K562 (cell line): ENCODE data around the gene RNASET2. TPM values are rescaled to one million over a fixed set of nuclear protein-coding genes. Genes with fewer than 3 reads are reported as not detected.

Experiments used
- ATF1 ChIP-seq, 2 experiments: fragments of 450-650 bp in 1 of 2; IDR thresholded peaks; 2 replicates each; pipeline ENCODE4 v1.6.1; 2016; ENCODE audit warnings: missing compliant biosample characterization in 1 of 2, missing genetic modification characterization in 1 of 2
- CHAMP1 ChIP-seq: fragments of 450-650 bp; IDR thresholded peaks from 2 replicates; pipeline ENCODE4 v1.6.1; 2016; ENCODE audit warnings: mild to moderate bottlenecking
- DMBX1 ChIP-seq: fragments of 250-450 bp; sonication (Bioruptor Pico); IDR thresholded peaks from 2 replicates; pipeline ENCODE4 v1.8.0; 2022; ENCODE audit warnings: inconsistent platforms, mild to moderate bottlenecking, moderate library complexity, borderline replicate concordance
- ETS1 ChIP-seq: conservative IDR thresholded peaks from 2 replicates; pipeline ENCODE4 v1.6.1; 2011; ENCODE audit warnings: low read depth, mild to moderate bottlenecking, low read length; ENCODE audit not compliant: control insufficient read depth
- GTF2A2 ChIP-seq: IDR thresholded peaks from 2 replicates; pipeline ENCODE4 v1.6.1; 2016; ENCODE audit warnings: mild to moderate bottlenecking, missing genetic modification characterization, missing compliant biosample characterization
- HDAC1 ChIP-seq, 2 experiments: fragments of 450-650 bp; IDR thresholded peaks; 2 replicates each; pipeline ENCODE4 v1.6.1; 2016 to 2017; ENCODE audit warnings: inconsistent platforms in 1 of 2, mild to moderate bottlenecking in 1 of 2, moderate library complexity in 1 of 2
- HDAC3 ChIP-seq: fragments of 450-650 bp; IDR thresholded peaks from 2 replicates; pipeline ENCODE4 v1.6.1; 2018; ENCODE audit warnings: borderline replicate concordance, mild to moderate bottlenecking, moderate library complexity; ENCODE audit not compliant: partially characterized antibody
- HES1 ChIP-seq: fragments of 450-650 bp; IDR thresholded peaks from 2 replicates; pipeline ENCODE4 v1.6.1; 2016; ENCODE audit warnings: low read depth, mild to moderate bottlenecking, moderate library complexity
- KDM2B ChIP-seq: fragments of 250-450 bp; sonication (Bioruptor Pico); IDR thresholded peaks from 2 replicates; pipeline ENCODE4 v1.8.0; 2021; ENCODE audit warnings: mild to moderate bottlenecking, moderate library complexity
- MCM5 ChIP-seq: fragments of 450-650 bp; IDR thresholded peaks from 2 replicates; pipeline ENCODE4 v1.6.1; 2016; ENCODE audit warnings: low read depth
- MEIS2 ChIP-seq: fragments of 450-650 bp; IDR thresholded peaks from 2 replicates; pipeline ENCODE4 v1.6.1; 2014; ENCODE audit warnings: mild to moderate bottlenecking; ENCODE audit not compliant: partially characterized antibody
- MTA1 ChIP-seq: fragments of 450-650 bp; IDR thresholded peaks from 2 replicates; pipeline ENCODE4 v1.6.1; 2017; ENCODE audit warnings: borderline replicate concordance
- NCOA2 ChIP-seq, 2 experiments: fragments of 450-650 bp; IDR thresholded peaks; 2 replicates each; pipeline ENCODE4 v1.6.1; 2018; ENCODE audit warnings: mild to moderate bottlenecking in 2 of 2, moderate library complexity in 1 of 2; ENCODE audit not compliant: partially characterized antibody in 2 of 2
- NR4A1 ChIP-seq, 2 experiments: fragments of 250-450 bp in 1 of 2; fragments of 450-650 bp in 1 of 2; sonication (Bioruptor Pico) in 1 of 2; IDR thresholded peaks; 2 replicates each; pipeline versions ENCODE4 v1.4.0 to v1.6.1; 2016 to 2020; ENCODE audit warnings: mild to moderate bottlenecking in 2 of 2, missing compliant biosample characterization in 1 of 2, missing genetic modification characterization in 1 of 2, moderate library complexity in 1 of 2
- PTBP1 ChIP-seq: fragments of 200-400 bp; formaldehyde crosslinking; IDR thresholded peaks from 2 replicates; pipeline ENCODE4 v1.6.1; 2017; ENCODE audit warnings: low read depth, low read length
- SMARCA5 ChIP-seq: fragments of 450-650 bp; IDR thresholded peaks from 2 replicates; pipeline ENCODE4 v1.6.1; 2016
- SMARCE1 ChIP-seq: fragments of 450-650 bp; IDR thresholded peaks from 2 replicates; pipeline ENCODE4 v1.7.1; 2016; ENCODE audit warnings: mild to moderate bottlenecking
- SRF ChIP-seq, 2 experiments: fragments of 250-450, 450-650 bp in 1 of 2; sonication (Bioruptor Pico) in 1 of 2; sonication (generic) in 1 of 2; formaldehyde crosslinking; IDR thresholded peaks; 2 replicates each; pipeline versions ENCODE4 v1.5.0 to v1.5.1; 2020 to 2022; ENCODE audit warnings: mild to moderate bottlenecking in 1 of 2, missing genetic modification reagents in 1 of 2
- TCF15 ChIP-seq: fragments of 250-450 bp; sonication (Bioruptor Pico); IDR thresholded peaks from 2 replicates; pipeline ENCODE4 v1.8.0; 2022; ENCODE audit warnings: moderate library complexity, mild to moderate bottlenecking, inconsistent platforms
- WHSC1 ChIP-seq: IDR thresholded peaks from one replicate; pipeline ENCODE4 v1.6.1; 2012; ENCODE audit warnings: low read length, control low read depth, inconsistent platforms
- ZFPM2 ChIP-seq: fragments of 250-450 bp; sonication (Bioruptor Pico); IDR thresholded peaks from 2 replicates; pipeline ENCODE4 v1.5.1; 2022; ENCODE audit warnings: mild to moderate bottlenecking
- ZNF174 ChIP-seq: fragments of 250-450 bp; sonication (Bioruptor Pico); IDR thresholded peaks from 2 replicates; pipeline ENCODE4 v1.4.0; 2020; ENCODE audit warnings: mild to moderate bottlenecking
- ZNF311 ChIP-seq: fragments of 250-450 bp; sonication (Bioruptor Pico); IDR thresholded peaks from 2 replicates; pipeline ENCODE4 v1.4.0; 2020; ENCODE audit warnings: mild to moderate bottlenecking, moderate library complexity
- polyA plus RNA-seq, 8 experiments: library from polyadenylated mRNA; depleted of rRNA in 4 of 8; stranded (reverse) in 5 of 8; unstranded in 3 of 8; fragments of >200 nt; fragmentation: Nextera tagmentation in 2 of 8; fragmentation: Illumina TruSeq in 1 of 8; extraction: Ambion mirVana in 2 of 8; extraction: Trizol in 1 of 8; gene quantifications; 2 replicates each; pipeline versions ENCODE4 v1.2.1 to v1.2.3, GENCODE V29; 2011 to 2014; ENCODE audit warnings: inconsistent platforms in 1 of 8, missing spikeins in 1 of 8
- total RNA-seq, 7 experiments: library from RNA; depleted of rRNA in 6 of 7; stranded (reverse); fragments of >200 nt in 6 of 7; fragmentation: Illumina TruSeq in 2 of 7; extraction: Trizol in 2 of 7; gene quantifications; 2 replicates each; pipeline versions ENCODE4 v1.2.1 to v1.2.3, GENCODE V29; 2011 to 2021; ENCODE audit warnings: low replicate concordance in 1 of 7

The RNASET2 gene
- total and polyA plus RNA-seq, 9 of the 15 experiments (the other 6 are each of a cell fraction or from before 2014, with no cell fraction given) = 7.4 to 141 (median 91.3) TPM

GRCh38 chr6:166956444-166957086 is at the start of gene RNASET2 (continued):
- TF ChIP-seq DMBX1 (CRISPR knock-in tag) (no peak), HDAC1 (IDR thresholded peaks at IDR 0.05) (peak in 1 of 2 experiments; percentile 77; a peak in 2 of 4 replicates), ZNF311 (no peak), KDM2B (CRISPR knock-in tag) (peak; percentile 60; the same call in 1 of the 2 replicates), MEIS2 (peak; percentile 48), ATF1 (CRISPR knock-in tag; IDR thresholded peaks at IDR 0.05) (no peak), ATF1 (tag; IDR thresholded peaks at IDR 0.05) (peak; percentile 32; the same call in 1 of the 2 replicates), HDAC3 (no peak), ZFPM2 (no peak), SRF (CRISPR knock-in tag; IDR thresholded peaks at IDR 0.05) (no peak), NR4A1 (CRISPR knock-in tag; IDR thresholded peaks at IDR 0.05) (0 out of 2 replicates have a peak, but pooled peaks have one; percentile 59), NR4A1 (tag; IDR thresholded peaks at IDR 0.05) (no peak), MCM5 (no peak), SMARCE1 (no peak), TCF15 (no peak), ZNF174 (CRISPR knock-in tag) (no peak), NCOA2 (IDR thresholded peaks at IDR 0.05; ENCODE audit: partially characterized antibody in 2 of 2) (no peak), ETS1 (0 out of 2 replicates have a peak, but pooled peaks have one; percentile 23), MTA1 (0 out of 2 replicates have a peak, but pooled peaks have one; percentile 2), SMARCA5 (no peak), CHAMP1 (no peak), GTF2A2 (no peak), HES1 (no peak), WHSC1 (no peak), PTBP1 (no peak)
